Astrocyte of the spinal cord (primary cell): ENCODE data around the gene FOXL2.

Source experiments
- DNase-seq: peaks from one replicate; pipeline ENCODE4 v3.0.0; 2011; ENCODE audit warnings: low read depth, low spot score
- H3K4me3 ChIP-seq: 2 replicates; pipeline ENCODE4 v1.5.1; 2011; ENCODE audit warnings: low read depth, mild to moderate bottlenecking, low read length, moderate library complexity
- CTCF ChIP-seq: IDR thresholded peaks from 2 replicates; pipeline ENCODE4 v1.5.1; 2012; ENCODE audit warnings: low read depth, mild to moderate bottlenecking, low read length, inconsistent platforms
- in situ Hi-C: cut with HindIII; loops from 2 replicates; pipeline ENCODE4 v1.10.0; 2017; ENCODE audit warnings: low sequenced_read_pairs

Gene FOXL2

GRCh38 chr3:138935863-138936740, 10.8 kb downstream of the FOXL2 start:
- H3K4me3 ChIP-seq: peak overlapping the region; percentile 35
- DNase-seq: peak; percentile 48
- in situ Hi-C loops: no loop called here
- TF ChIP-seq CTCF: peak; percentile 89

GRCh38 chr3:138935505-138935862, 11.5 kb downstream of the FOXL2 start:
- peak overlapping the region; percentile 35 for H3K4me3 ChIP-seq
- in situ Hi-C loops: no loop called here
- TF ChIP-seq CTCF: no peak
- DNase-seq: no peak

GRCh38 chr3:138933981-138934691, 12.8 kb downstream of the FOXL2 start:
- DNase-seq: no peak
- H3K4me3 ChIP-seq: no peak overlapping the region
- in situ Hi-C loops: no loop called here
- no peak for TF ChIP-seq CTCF

GRCh38 chr3:138933068-138933668, 13.8 kb downstream of the FOXL2 start:
- no peak for TF ChIP-seq CTCF
- DNase-seq: no peak
- H3K4me3 ChIP-seq: no peak overlapping the region
- in situ Hi-C loops: no loop called here

GRCh38 chr3:138928727-138929372, 18.1 kb downstream of the FOXL2 start:
- H3K4me3 ChIP-seq: no peak overlapping the region
- in situ Hi-C loops: no loop called here
- no peak for TF ChIP-seq CTCF
- DNase-seq: no peak

- peak; percentile 94 for TF ChIP-seq CTCF
- H3K4me3 ChIP-seq: no peak overlapping the region
- DNase-seq: peak; percentile 83
- in situ Hi-C loops: no loop called here
Observed at GRCh38 chr3:138923531-138923994, 23.4 kb downstream of the FOXL2 start.
